Hematopoietic multipotent progenitor cell treated with erythropoietin and hydrocortisone succinate and interleukin-3 and kit ligand, for 4 days (in vitro differentiated cells): ENCODE data around the gene JPH3.
"Not testable (repeated sequence)": the region's sequence is repeated elsewhere in the genome, so short reads cannot be mapped to it uniquely, and the experiment has no call there.

ENCODE experiments used
- DNase-seq: peaks from one replicate; pipeline ENCODE4 v3.0.0-alpha.2; 2015

Gene JPH3

GRCh38 chr16:87722590-87723225 is 120.4 kb downstream of the JPH3 start:
- no peak for DNase-seq

- peak; percentile 76 for DNase-seq
These were observed 120.9 kb downstream of the JPH3 start for GRCh38 chr16:87723226-87723623.

- no peak for DNase-seq
These were observed 122.4 kb downstream of the JPH3 start for GRCh38 chr16:87724490-87725291.

GRCh38 chr16:87725596-87726235 is 123.4 kb downstream of the JPH3 start:
- no peak for DNase-seq

- not testable (repeated sequence) for DNase-seq
These were observed 124.3 kb downstream of the JPH3 start for GRCh38 chr16:87726577-87726976.

- DNase-seq, result no peak
These were observed 125.0 kb downstream of the JPH3 start for GRCh38 chr16:87727346-87727745.

GRCh38 chr16:87728026-87728425 is 125.7 kb downstream of the JPH3 start:
- DNase-seq, result peak; percentile 51

GRCh38 chr16:87729266-87729954 is 127.1 kb downstream of the JPH3 start:
- DNase-seq, result no peak

GRCh38 chr16:87731607-87732006 is 129.3 kb downstream of the JPH3 start:
- DNase-seq, result no peak

- no peak for DNase-seq
These were observed 130.9 kb downstream of the JPH3 start for GRCh38 chr16:87733190-87733589.

- no peak for DNase-seq
These were observed 132.3 kb downstream of the JPH3 start for GRCh38 chr16:87734644-87735043.

GRCh38 chr16:87735270-87736007 is 133.1 kb downstream of the JPH3 start:
- DNase-seq, result no peak

- no peak for DNase-seq
These were observed 133.7 kb downstream of the JPH3 start for GRCh38 chr16:87736008-87736382.

- DNase-seq, result no peak
These were observed 137.5 kb downstream of the JPH3 start for GRCh38 chr16:87739801-87740200.

GRCh38 chr16:87740441-87740840 is 138.1 kb downstream of the JPH3 start:
- DNase-seq, result no peak

GRCh38 chr16:87740909-87741424 is 138.7 kb downstream of the JPH3 start:
- no peak for DNase-seq

GRCh38 chr16:87741700-87742415 is 139.6 kb downstream of the JPH3 start:
- DNase-seq, result no peak

GRCh38 chr16:87742781-87743490 is 140.6 kb downstream of the JPH3 start:
- DNase-seq, result no peak

GRCh38 chr16:87744750-87745514 is 142.6 kb downstream of the JPH3 start:
- DNase-seq, result no peak

GRCh38 chr16:87746178-87746577 is 143.9 kb downstream of the JPH3 start:
- no peak for DNase-seq
